Neural progenitor cell (in vitro differentiated cells): ENCODE results near the gene NOTCH1. TPM values are rescaled to one million over a fixed set of nuclear protein-coding genes. Genes with fewer than 3 reads are reported as not detected.

Experiments used
- DNase-seq: peaks from one replicate; pipeline ENCODE4 v3.0.0-alpha.2; 2016; ENCODE audit warnings: low spot score
- H2AFZ ChIP-seq: fragments of 200-600 bp; sonication (generic); replicated peaks from 2 replicates; pipeline ENCODE4 v1.6.1; 2016; ENCODE audit warnings: antibody characterized with exemption
- H3F3A ChIP-seq: fragments of 200-600 bp; sonication (generic); 2 replicates; pipeline ENCODE4 v1.6.1; 2016; ENCODE audit warnings: antibody characterized with exemption, low read depth
- H3K27ac ChIP-seq: fragments of 200-600 bp; sonication (generic); 2 replicates; pipeline ENCODE4 v1.5.1; 2016; ENCODE audit warnings: mild to moderate bottlenecking
- H3K27me3 ChIP-seq: fragments of 200-600 bp; sonication (generic); 2 replicates; pipeline ENCODE4 v1.6.1; 2016; ENCODE audit warnings: mild to moderate bottlenecking, moderate library complexity
- H3K36me3 ChIP-seq: fragments of 200-600 bp; sonication (generic); 2 replicates; pipeline ENCODE4 v1.5.1; 2016
- H3K4me1 ChIP-seq: fragments of 200-600 bp; sonication (generic); 2 replicates; pipeline ENCODE4 v1.6.1; 2016; ENCODE audit warnings: mixed run types
- H3K4me2 ChIP-seq: fragments of 200-600 bp; sonication (generic); 2 replicates; pipeline ENCODE4 v1.6.1; 2016
- H3K4me3 ChIP-seq: fragments of 200-600 bp; sonication (generic); 2 replicates; pipeline ENCODE4 v1.5.1; 2016
- H3K79me2 ChIP-seq: fragments of 200-600 bp; sonication (generic); 2 replicates; pipeline ENCODE4 v1.6.1; 2016; ENCODE audit warnings: low read depth
- H3K9ac ChIP-seq: fragments of 200-600 bp; sonication (generic); 2 replicates; pipeline ENCODE4 v1.6.1; 2016
- H3K9me3 ChIP-seq: fragments of 200-600 bp; sonication (generic); 2 replicates; pipeline ENCODE4 v1.5.1; 2016; ENCODE audit warnings: low read depth
- H4K20me1 ChIP-seq: fragments of 200-600 bp; sonication (generic); 2 replicates; pipeline ENCODE4 v1.6.1; 2016; ENCODE audit warnings: low read depth
- H3K27ac Mint-ChIP-seq: 3 replicates; pipeline ENCODE4 v1.8.0; 2021; ENCODE audit warnings: mixed read lengths
- H3K27me3 Mint-ChIP-seq: 2 replicates; pipeline ENCODE4 v1.8.0; 2022; ENCODE audit warnings: low read depth, mild to moderate bottlenecking, inconsistent platforms, moderate library complexity, mixed read lengths; ENCODE audit not compliant: insufficient read depth
- H3K36me3 Mint-ChIP-seq: 3 replicates; pipeline ENCODE4 v1.8.0; 2021; ENCODE audit warnings: mixed read lengths
- H3K4me1 Mint-ChIP-seq: 3 replicates; pipeline ENCODE4 v1.8.0; 2021; ENCODE audit warnings: mixed read lengths
- H3K4me3 Mint-ChIP-seq: 3 replicates; pipeline ENCODE4 v1.8.0; 2021; ENCODE audit warnings: mild to moderate bottlenecking, moderate library complexity, mixed read lengths
- H3K9me3 Mint-ChIP-seq: 3 replicates; pipeline ENCODE4 v1.8.0; 2020; ENCODE audit warnings: mixed read lengths
- CTCF ChIP-seq: fragments of 200-600 bp; sonication (generic); IDR thresholded peaks from 2 replicates; pipeline ENCODE4 v1.5.1; 2017; ENCODE audit warnings: antibody characterized with exemption, mild to moderate bottlenecking
- EZH2 ChIP-seq: fragments of 200-600 bp; sonication (generic); IDR thresholded peaks from 2 replicates; pipeline ENCODE4 v1.6.1; 2017; ENCODE audit warnings: antibody characterized with exemption, mild to moderate bottlenecking, moderate library complexity
- EZH2phosphoT487 ChIP-seq: fragments of 200-600 bp; sonication (generic); IDR thresholded peaks from 2 replicates; pipeline ENCODE4 v1.6.1; 2017; ENCODE audit warnings: antibody characterized with exemption
- total RNA-seq: library from RNA; depleted of rRNA; stranded (reverse); fragments of >200 nt; gene quantifications from 2 replicates; pipeline ENCODE4 v1.2.3, GENCODE V29; 2015; ENCODE audit warnings: low replicate concordance

NOTCH1 gene
- total RNA-seq, 1 donor from 2014 or later = 11.7 TPM

- Histone ChIP-seq H4K20me1 (peaks cover 17% of the 10 kb centered on the region), H3K79me2 (no peaks in the 10 kb centered on the region), H3K27ac (no peak overlapping the region), H3K27me3 (no peaks in the 10 kb centered on the region), H3K4me2 (no peak overlapping the region), H3K4me1 (no peaks in the 10 kb centered on the region), H2AFZ (no peak overlapping the region), H3K36me3 (no peaks in the 10 kb centered on the region), H3K9ac (no peak overlapping the region), H3K4me3 (no peak overlapping the region), H3K9me3 (no peaks in the 10 kb centered on the region), H3F3A (peaks cover 9% of the 10 kb centered on the region)
- Mint-ChIP-seq H3K4me3 (no peak overlapping the region), H3K27ac (no peak overlapping the region), H3K36me3 (peaks cover 13% of the 10 kb centered on the region), H3K27me3 (no peaks in the 10 kb centered on the region), H3K9me3 (no peaks in the 10 kb centered on the region), H3K4me1 (peaks cover 3% of the 10 kb centered on the region)
- TF ChIP-seq EZH2 = no peak
- TF ChIP-seq EZH2phosphoT487 = no peak
- no peak for TF ChIP-seq CTCF
- no peak for DNase-seq
Observed at GRCh38 chr9:136497916-136498695, 47.7 kb downstream of the NOTCH1 start.

DNA sequence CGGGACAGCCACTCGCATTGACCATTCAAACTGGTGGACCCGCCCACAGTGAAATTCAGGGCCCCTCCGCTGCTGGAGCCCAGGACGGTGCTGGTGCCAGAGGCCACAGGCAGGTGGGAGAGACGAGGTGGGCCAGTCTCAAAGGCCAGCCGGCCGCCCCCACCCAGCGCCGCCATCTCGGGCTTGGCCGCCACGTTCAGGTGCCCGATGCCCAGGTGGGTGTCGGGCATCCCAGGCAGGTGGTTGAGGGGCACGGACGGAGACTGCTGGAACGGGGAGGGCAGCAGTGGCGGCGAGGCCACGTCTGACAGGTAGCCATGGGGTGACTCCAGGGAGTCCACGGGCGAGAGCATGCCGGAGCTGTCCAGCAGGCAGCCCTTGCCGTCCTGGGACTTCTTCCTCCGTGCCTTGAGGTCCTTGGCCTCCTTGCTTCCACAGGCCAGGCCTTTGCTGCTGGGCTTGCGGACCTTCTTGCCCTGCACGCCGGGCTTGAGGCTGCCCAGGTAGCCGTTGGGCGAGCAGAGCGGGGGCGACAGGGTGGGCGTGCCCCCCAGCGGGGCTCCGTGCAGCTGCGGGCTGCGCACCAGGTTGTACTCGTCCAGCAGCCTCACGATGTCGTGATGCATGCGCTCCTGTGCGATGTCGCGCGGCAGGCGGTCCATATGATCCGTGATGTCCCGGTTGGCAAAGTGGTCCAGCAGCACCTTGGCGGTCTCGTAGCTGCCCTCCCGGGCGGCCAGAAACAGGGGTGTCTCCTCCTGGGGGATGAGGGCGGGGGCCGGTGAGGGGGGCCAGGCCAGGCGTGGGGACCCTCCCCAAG lies 48.8 kb downstream of the NOTCH1 start:
- Histone ChIP-seq H3K79me2 (no peaks in the 10 kb centered on the region), H3K4me1 (no peaks in the 10 kb centered on the region), H3F3A (peaks cover 14% of the 10 kb centered on the region), H3K4me2 (no peak overlapping the region), H3K9me3 (no peaks in the 10 kb centered on the region), H2AFZ (no peak overlapping the region), H3K27me3 (no peaks in the 10 kb centered on the region), H3K9ac (no peak overlapping the region), H3K36me3 (no peaks in the 10 kb centered on the region), H3K4me3 (no peak overlapping the region), H4K20me1 (peaks cover 17% of the 10 kb centered on the region), H3K27ac (no peak overlapping the region)
- no peak overlapping the region for H3K4me3 Mint-ChIP-seq
- no peaks in the 10 kb centered on the region for H3K27me3 Mint-ChIP-seq
- TF ChIP-seq EZH2phosphoT487 = no peak
- TF ChIP-seq EZH2 = no peak
- TF ChIP-seq CTCF = no peak
- DNase-seq = no peak
- no peaks in the 10 kb centered on the region for H3K4me1 Mint-ChIP-seq
- H3K9me3 Mint-ChIP-seq = no peaks in the 10 kb centered on the region
- H3K27ac Mint-ChIP-seq = no peak overlapping the region
- H3K36me3 Mint-ChIP-seq = peaks cover 12% of the 10 kb centered on the region

DNA sequence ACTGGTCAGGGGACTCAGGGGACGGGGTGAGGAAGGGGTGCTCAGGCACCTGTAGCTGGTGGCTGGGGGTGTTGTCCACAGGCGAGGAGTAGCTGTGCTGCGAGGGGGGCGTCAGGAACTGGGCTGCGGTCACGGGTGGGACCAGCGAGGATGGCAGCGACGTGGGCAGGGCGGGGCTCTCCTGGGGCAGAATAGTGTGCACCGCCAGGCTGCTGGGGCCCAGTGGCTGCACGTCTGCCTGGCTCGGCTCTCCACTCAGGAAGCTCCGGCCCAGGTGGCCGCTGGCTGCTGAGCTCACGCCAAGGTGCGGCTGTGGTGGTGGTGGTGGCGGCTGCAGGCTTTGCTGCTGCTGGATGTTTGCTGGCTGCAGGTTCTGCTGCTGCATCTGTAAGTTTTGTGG lies 49.7 kb downstream of the NOTCH1 start:
- no peaks in the 10 kb centered on the region for H3K79me2 ChIP-seq
- H3K4me3 ChIP-seq = no peak overlapping the region
- no peaks in the 10 kb centered on the region for H3K27me3 ChIP-seq
- no peaks in the 10 kb centered on the region for H3K9me3 ChIP-seq
- Mint-ChIP-seq H3K9me3 (no peaks in the 10 kb centered on the region), H3K4me3 (no peak overlapping the region), H3K4me1 (no peaks in the 10 kb centered on the region), H3K36me3 (peaks cover 10% of the 10 kb centered on the region), H3K27ac (no peak overlapping the region), H3K27me3 (no peaks in the 10 kb centered on the region)
- no peak for DNase-seq
- no peak overlapping the region for H2AFZ ChIP-seq
- no peaks in the 10 kb centered on the region for H3K36me3 ChIP-seq
- H4K20me1 ChIP-seq = peaks cover 17% of the 10 kb centered on the region
- no peak overlapping the region for H3K4me2 ChIP-seq
- TF ChIP-seq EZH2 = no peak
- TF ChIP-seq CTCF = no peak
- TF ChIP-seq EZH2phosphoT487 = no peak
- peaks cover 14% of the 10 kb centered on the region for H3F3A ChIP-seq
- no peaks in the 10 kb centered on the region for H3K4me1 ChIP-seq
- no peak overlapping the region for H3K27ac ChIP-seq
- no peak overlapping the region for H3K9ac ChIP-seq
